Vagina (tissue), 2 donors: ENCODE results near the gene IRX4.

Experiments used
- POLR2A ChIP-seq, 2 donors: fragments of 450-650 bp; IDR thresholded peaks; one replicate each; pipeline ENCODE4 v1.6.1; 2017; ENCODE audit warnings: antibody characterized with exemption in 2 of 2, mild to moderate bottlenecking in 2 of 2, moderate library complexity in 2 of 2
- TF ChIP-seq, protein P1 (sequence below), 3 experiments: fragments of 450-650 bp in 2 of 3; fragments of 200-600 bp in 1 of 3; sonication (generic) in 1 of 3; IDR thresholded peaks; one replicate each; pipeline ENCODE4 v1.5.1; 2017 to 2019; ENCODE audit warnings: antibody characterized with exemption in 3 of 3, mild to moderate bottlenecking in 2 of 3, moderate library complexity in 2 of 3

DNA sequence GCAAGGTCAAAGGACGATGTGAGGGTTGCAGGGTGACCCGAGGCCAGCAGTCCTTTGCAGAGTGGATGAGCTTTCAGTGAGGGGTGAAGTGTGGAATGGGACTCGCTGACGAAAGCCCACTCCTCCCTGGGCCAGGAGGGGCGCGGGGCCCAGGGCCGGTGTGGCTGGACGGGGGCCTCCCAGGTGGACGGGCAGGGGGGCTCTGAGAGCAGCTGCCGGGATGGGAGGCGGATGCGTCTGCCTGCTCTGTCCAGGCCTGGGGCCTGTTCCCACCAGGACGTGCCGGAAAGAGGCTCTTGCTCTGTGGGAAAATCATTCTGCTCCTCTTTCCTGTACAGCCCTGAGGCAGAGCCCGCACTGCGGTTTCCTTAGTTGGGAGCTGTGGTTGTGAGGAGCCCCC, 24.3 kb downstream of the IRX4 start:
- TF ChIP-seq, protein P1, sequence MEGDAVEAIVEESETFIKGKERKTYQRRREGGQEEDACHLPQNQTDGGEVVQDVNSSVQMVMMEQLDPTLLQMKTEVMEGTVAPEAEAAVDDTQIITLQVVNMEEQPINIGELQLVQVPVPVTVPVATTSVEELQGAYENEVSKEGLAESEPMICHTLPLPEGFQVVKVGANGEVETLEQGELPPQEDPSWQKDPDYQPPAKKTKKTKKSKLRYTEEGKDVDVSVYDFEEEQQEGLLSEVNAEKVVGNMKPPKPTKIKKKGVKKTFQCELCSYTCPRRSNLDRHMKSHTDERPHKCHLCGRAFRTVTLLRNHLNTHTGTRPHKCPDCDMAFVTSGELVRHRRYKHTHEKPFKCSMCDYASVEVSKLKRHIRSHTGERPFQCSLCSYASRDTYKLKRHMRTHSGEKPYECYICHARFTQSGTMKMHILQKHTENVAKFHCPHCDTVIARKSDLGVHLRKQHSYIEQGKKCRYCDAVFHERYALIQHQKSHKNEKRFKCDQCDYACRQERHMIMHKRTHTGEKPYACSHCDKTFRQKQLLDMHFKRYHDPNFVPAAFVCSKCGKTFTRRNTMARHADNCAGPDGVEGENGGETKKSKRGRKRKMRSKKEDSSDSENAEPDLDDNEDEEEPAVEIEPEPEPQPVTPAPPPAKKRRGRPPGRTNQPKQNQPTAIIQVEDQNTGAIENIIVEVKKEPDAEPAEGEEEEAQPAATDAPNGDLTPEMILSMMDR (IDR thresholded peaks at IDR 0.05), result no peak
- no peak for TF ChIP-seq POLR2A (IDR thresholded peaks at IDR 0.05)
